Thyroid gland (tissue), 4 donors: ENCODE measurements around the gene MAPK1IP1L. TPM values are rescaled to one million over a fixed set of nuclear protein-coding genes. Genes with fewer than 3 reads are reported as not detected.

Experiments
- DNase-seq, 2 donors: peaks; one replicate each; pipeline ENCODE4 v3.0.0-alpha.2; 2019
- H3K27ac ChIP-seq, 3 donors: fragments of 200-600 bp; sonication (generic); 1 replicate in 2 of 3; 2 replicates in 1 of 3; pipeline ENCODE4 v1.5.1; 2016 to 2019; ENCODE audit warnings: mild to moderate bottlenecking in 1 of 3, moderate library complexity in 1 of 3
- H3K27me3 ChIP-seq: fragments of 200-600 bp; sonication (generic); one replicate; pipeline ENCODE4 v1.5.1; 2019
- H3K36me3 ChIP-seq, 2 donors: fragments of 200-600 bp; sonication (generic); one replicate each; pipeline ENCODE4 v1.5.1; 2016 to 2019
- H3K4me1 ChIP-seq, 2 donors: fragments of 200-600 bp; sonication (generic); one replicate each; pipeline ENCODE4 v1.5.1; 2017 to 2019
- H3K4me3 ChIP-seq, 3 donors: fragments of 200-600 bp; sonication (generic); replicated peaks in 1 of 3; 1 replicate in 2 of 3; 2 replicates in 1 of 3; pipeline ENCODE4 v1.5.1; 2016; ENCODE audit warnings: mild to moderate bottlenecking in 1 of 3
- H3K9me3 ChIP-seq: fragments of 200-600 bp; sonication (generic); one replicate; pipeline ENCODE4 v1.5.1; 2017
- CTCF ChIP-seq, 6 experiments: fragments of 200-600 bp in 3 of 6; fragments of 450-650 bp in 3 of 6; sonication (generic) in 3 of 6; IDR thresholded peaks; one replicate each; pipeline ENCODE4 v1.5.1; 2016 to 2019; ENCODE audit warnings: antibody characterized with exemption in 6 of 6, mild to moderate bottlenecking in 2 of 6, inconsistent platforms in 1 of 6, moderate library complexity in 1 of 6
- POLR2A ChIP-seq, 2 donors: fragments of 450-650 bp; IDR thresholded peaks; one replicate each; pipeline ENCODE4 v1.6.1; 2017; ENCODE audit warnings: antibody characterized with exemption in 2 of 2, mild to moderate bottlenecking in 2 of 2, moderate library complexity in 1 of 2
- WGBS, 2 donors: methylation state at CpG; one replicate each; pipeline ENCODE4 v1.1.5; 2017; 5-methylcytosine and 5-hydroxymethylcytosine counted together
- intact Hi-C: fragments of 100-400 bp; cut with DNase I; formaldehyde crosslinking; loops from one replicate; pipeline ENCODE4 v1.15.1; 2023
- total RNA-seq, 4 donors: library from RNA; depleted of rRNA; stranded (reverse); fragments of >200 nt; gene quantifications; one replicate each; pipeline ENCODE4 v1.2.3, GENCODE V29; 2016

Gene MAPK1IP1L
- total RNA-seq, 4 donors from 2014 or later, result 56.6 to 89.9 (median 69.6) TPM

- H3K4me3 ChIP-seq, result no peak overlapping the region
- no peaks in the 10 kb centered on the region for H3K27me3 ChIP-seq
- no peaks in the 10 kb centered on the region for H3K4me1 ChIP-seq
- no peaks in the 10 kb centered on the region for H3K9me3 ChIP-seq
- intact Hi-C loops, result no loop called here
- no peaks in the 10 kb centered on the region for H3K36me3 ChIP-seq
- no peak for DNase-seq
- TF ChIP-seq CTCF (IDR thresholded peaks at IDR 0.05), result no peak
- TF ChIP-seq POLR2A (IDR thresholded peaks at IDR 0.05), result no peak
- 60 to 71% methylated on average over 4 of the region's 4 CpGs for WGBS, 2 donors
- H3K27ac ChIP-seq, result no peak overlapping the region
Measured at GRCh38 chr14:55085060-55085660, 33.7 kb downstream of the MAPK1IP1L start.

- intact Hi-C loops, result no loop called here
- Histone ChIP-seq H3K4me3 (no peak overlapping the region), H3K27me3 (no peaks in the 10 kb centered on the region), H3K9me3 (no peaks in the 10 kb centered on the region), H3K4me1 (no peaks in the 10 kb centered on the region), H3K27ac (no peak overlapping the region), H3K36me3 (no peaks in the 10 kb centered on the region)
- no peak for TF ChIP-seq POLR2A (IDR thresholded peaks at IDR 0.05)
- TF ChIP-seq CTCF (IDR thresholded peaks at IDR 0.05), result no peak
- DNase-seq, result no peak
- WGBS, 2 donors, result 89 to 95% methylated on average over 9 of the region's 9 CpGs
Measured at GRCh38 chr14:55086938-55087337, 35.5 kb downstream of the MAPK1IP1L start.

DNA sequence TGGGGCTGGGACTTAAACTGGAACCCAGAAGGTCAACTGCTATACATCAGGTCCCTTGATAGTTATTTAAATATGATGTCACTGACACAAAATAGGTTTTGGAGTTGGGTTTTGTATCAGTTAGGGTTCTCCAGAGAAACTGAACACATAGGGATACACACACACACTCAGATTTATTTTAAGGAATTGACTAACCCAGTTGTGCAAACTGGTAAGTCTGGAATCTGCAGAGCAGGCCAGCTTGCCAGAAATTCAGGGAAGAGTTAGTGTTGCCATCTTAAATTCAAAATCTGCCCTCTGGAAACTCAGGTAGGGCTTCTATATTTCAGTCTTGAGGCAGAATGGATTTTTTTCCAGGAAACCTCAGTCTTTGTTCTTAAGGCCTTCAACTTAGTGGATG is 36.9 kb downstream of the MAPK1IP1L start:
- intact Hi-C loops, result no loop called here
- H3K27me3 ChIP-seq, result no peaks in the 10 kb centered on the region
- H3K27ac ChIP-seq, result no peak overlapping the region
- no peak for TF ChIP-seq CTCF (IDR thresholded peaks at IDR 0.05)
- no peak for TF ChIP-seq POLR2A (IDR thresholded peaks at IDR 0.05)
- H3K4me1 ChIP-seq, result no peaks in the 10 kb centered on the region
- H3K4me3 ChIP-seq, result no peak overlapping the region
- H3K9me3 ChIP-seq, result no peaks in the 10 kb centered on the region
- H3K36me3 ChIP-seq, result no peaks in the 10 kb centered on the region
- no peak for DNase-seq

DNA sequence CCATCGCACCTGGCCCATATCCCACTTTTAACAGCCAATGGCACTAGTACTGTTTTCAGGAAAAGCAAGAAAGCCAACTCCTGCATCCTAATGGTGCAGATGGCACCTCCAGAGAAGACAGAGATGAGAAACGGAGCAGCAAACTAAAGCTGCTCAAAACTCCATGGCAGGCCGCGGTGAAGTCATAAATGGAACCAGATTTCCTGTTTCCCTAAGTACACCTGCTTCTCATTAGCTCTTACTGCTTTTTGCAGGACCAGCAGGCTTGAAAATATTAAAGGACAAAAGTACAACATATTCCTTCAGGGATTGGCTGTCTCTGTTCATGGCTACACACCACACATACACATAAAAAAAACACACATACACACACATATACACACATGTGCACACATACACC is 40.9 kb downstream of the MAPK1IP1L start:
- Histone ChIP-seq H3K4me3 (no peak overlapping the region), H3K9me3 (no peaks in the 10 kb centered on the region), H3K36me3 (no peaks in the 10 kb centered on the region), H3K4me1 (peaks cover 0 to 6% of the 10 kb centered on the region in 2 donors), H3K27me3 (no peaks in the 10 kb centered on the region), H3K27ac (no peak overlapping the region)
- WGBS, 2 donors, result 69 to 74% methylated on average over 4 of the region's 4 CpGs
- intact Hi-C loops, result loop anchor here (5.0 kb wide), 2 partner anchors 35 to 65 kb away; partner anchors contain the start of gene LGALS3
- DNase-seq, result no peak
- TF ChIP-seq POLR2A (IDR thresholded peaks at IDR 0.05) (no peak), CTCF (IDR thresholded peaks at IDR 0.05) (no peak)

- TF ChIP-seq POLR2A (IDR thresholded peaks at IDR 0.05), result no peak
- Histone ChIP-seq H3K27ac (no peak overlapping the region), H3K4me1 (peaks cover 0 to 17% of the 10 kb centered on the region in 2 donors), H3K27me3 (no peaks in the 10 kb centered on the region), H3K9me3 (no peaks in the 10 kb centered on the region), H3K36me3 (no peaks in the 10 kb centered on the region), H3K4me3 (no peak overlapping the region)
- intact Hi-C loops, result loop anchor here (5.0 kb wide), 2 partner anchors 33 to 63 kb away; partner anchors contain the start of gene LGALS3
- WGBS, 2 donors, result 51 to 53% methylated on average over 9 of the region's 9 CpGs
- DNase-seq, result no peak
Measured at GRCh38 chr14:55094292-55095157, 43.1 kb downstream of the MAPK1IP1L start.
